Measurements from ENCODE around the gene LDHA. TPM values are rescaled to one million over a fixed set of nuclear protein-coding genes. Genes with fewer than 3 reads are reported as not detected.
"Not testable (repeated sequence)": the region's sequence is repeated elsewhere in the genome, so short reads cannot be mapped to it uniquely, and the experiment has no call there.

The LDHA gene
- total RNA-seq, 1 donor from 2014 or later: 271 TPM

- no peak for DNase-seq (ENCODE audit: low read depth in 2 of 2)
Observed at GRCh38 chr11:18393581-18394274, 635 bp upstream of the LDHA start.

- peak in 1 of 2 donors; percentile 36 for DNase-seq (ENCODE audit: low read depth in 2 of 2)
Observed at GRCh38 chr11:18394928-18395734, 768 bp downstream of the LDHA start.

GRCh38 chr11:18395735-18396504 lies 1.6 kb downstream of the LDHA start:
- DNase-seq (ENCODE audit: low read depth in 2 of 2): peak; percentile 93 to 98

- DNase-seq (ENCODE audit: low read depth in 2 of 2): no peak
Observed at GRCh38 chr11:18397921-18398320, 3.6 kb downstream of the LDHA start.

- not testable (repeated sequence) for DNase-seq (ENCODE audit: low read depth in 2 of 2)
Observed at GRCh38 chr11:18401077-18401476, 6.7 kb downstream of the LDHA start.

GRCh38 chr11:18404062-18404461 lies 9.7 kb downstream of the LDHA start:
- DNase-seq (ENCODE audit: low read depth in 2 of 2): no peak

- not testable (repeated sequence) for DNase-seq (ENCODE audit: low read depth in 2 of 2)
Observed at GRCh38 chr11:18407400-18407799, 13.0 kb downstream of the LDHA start.

GRCh38 chr11:18408558-18409291 lies 14.4 kb downstream of the LDHA start:
- DNase-seq (ENCODE audit: low read depth in 2 of 2): no peak

- DNase-seq (ENCODE audit: low read depth in 2 of 2): no peak
Observed at GRCh38 chr11:18416459-18416858, 22.1 kb downstream of the LDHA start.

GRCh38 chr11:18419040-18419439 lies 24.7 kb downstream of the LDHA start:
- no peak for DNase-seq (ENCODE audit: low read depth in 2 of 2)

- no peak for DNase-seq (ENCODE audit: low read depth in 2 of 2)
Observed at GRCh38 chr11:18420067-18420466, 25.7 kb downstream of the LDHA start.

GRCh38 chr11:18427240-18427639 lies 32.9 kb downstream of the LDHA start:
- DNase-seq (ENCODE audit: low read depth in 2 of 2): no peak

GRCh38 chr11:18429332-18429731 lies 35.0 kb downstream of the LDHA start:
- DNase-seq (ENCODE audit: low read depth in 2 of 2): no peak

- DNase-seq (ENCODE audit: low read depth in 2 of 2): no peak
Observed at GRCh38 chr11:18438691-18439090, 44.3 kb downstream of the LDHA start.

- no peak for DNase-seq (ENCODE audit: low read depth in 2 of 2)
Observed at GRCh38 chr11:18449251-18449650, 54.9 kb downstream of the LDHA start.

- DNase-seq (ENCODE audit: low read depth in 2 of 2): peak in 1 of 2 donors; percentile 3
Observed at GRCh38 chr11:18452927-18453326, 58.6 kb downstream of the LDHA start.

- no peak for DNase-seq (ENCODE audit: low read depth in 2 of 2)
Observed at GRCh38 chr11:18455686-18456372, 61.5 kb downstream of the LDHA start, which contains the start of gene LDHAL6A. LDHAL6A (plus strand) TSS chr11:18455856; CDS start chr11:18456681, 825 bp downstream.

GRCh38 chr11:18457450-18457849 lies 63.1 kb downstream of the LDHA start:
- peak; percentile 86 to 92 for DNase-seq (ENCODE audit: low read depth in 2 of 2)

All from dermis microvascular lymphatic vessel endothelial cell (primary cell).